Mononuclear cell (primary cell): ENCODE measurements around the gene FCGBP. TPM values are rescaled to one million over a fixed set of nuclear protein-coding genes. Genes with fewer than 3 reads are reported as not detected.
"Not testable (repeated sequence)": the region's sequence is repeated elsewhere in the genome, so short reads cannot be mapped to it uniquely, and the experiment has no call there.

Source experiments
- H3K27me3 ChIP-seq: 2 replicates; pipeline ENCODE4 v1.6.0; 2011; ENCODE audit warnings: low read length, control low read depth; ENCODE audit not compliant: insufficient read depth
- H3K4me1 ChIP-seq: 2 replicates; pipeline ENCODE4 v1.5.1; 2011; ENCODE audit warnings: mild to moderate bottlenecking, low read length, control low read depth; ENCODE audit not compliant: insufficient read depth
- H3K4me3 ChIP-seq: 2 replicates; pipeline ENCODE4 v1.5.1; 2011; ENCODE audit warnings: mild to moderate bottlenecking, low read length, moderate library complexity
- H3K9me3 ChIP-seq: 2 replicates; pipeline ENCODE4 v1.5.1; 2011; ENCODE audit warnings: low read depth, mild to moderate bottlenecking, control low read depth, low read length
- total RNA-seq: library from RNA; depleted of rRNA; stranded (reverse); fragments of >200 nt; gene quantifications from one replicate; pipeline ENCODE4 v1.2.3, GENCODE V29; 2012

FCGBP gene
- total RNA-seq, 1 donor = 4.7 TPM

DNA sequence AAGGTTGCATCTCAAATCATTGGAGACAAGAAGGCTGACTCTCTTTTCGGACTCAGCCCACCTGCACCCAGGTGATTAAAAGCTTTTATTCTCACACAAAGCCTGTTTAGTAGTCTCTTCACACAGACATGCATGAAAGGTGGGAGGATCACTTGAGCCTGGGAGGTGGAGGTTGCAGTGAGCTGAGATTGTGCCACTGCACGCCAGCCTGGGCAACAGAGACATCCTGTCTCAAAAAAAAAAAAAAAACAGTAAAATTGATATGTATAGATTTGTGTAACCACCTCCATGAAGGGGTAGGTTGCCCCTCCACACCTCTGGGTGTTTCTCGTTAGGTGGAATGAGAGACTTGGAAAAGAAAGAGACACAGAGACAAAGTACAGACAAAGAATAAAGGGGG is 24.5 kb upstream of the FCGBP start:
- H3K27me3 ChIP-seq = peaks cover 50% of the 10 kb centered on the region
- H3K4me1 ChIP-seq = peaks cover 16% of the 10 kb centered on the region
- not testable (repeated sequence) for H3K4me3 ChIP-seq, H3K9me3 ChIP-seq

DNA sequence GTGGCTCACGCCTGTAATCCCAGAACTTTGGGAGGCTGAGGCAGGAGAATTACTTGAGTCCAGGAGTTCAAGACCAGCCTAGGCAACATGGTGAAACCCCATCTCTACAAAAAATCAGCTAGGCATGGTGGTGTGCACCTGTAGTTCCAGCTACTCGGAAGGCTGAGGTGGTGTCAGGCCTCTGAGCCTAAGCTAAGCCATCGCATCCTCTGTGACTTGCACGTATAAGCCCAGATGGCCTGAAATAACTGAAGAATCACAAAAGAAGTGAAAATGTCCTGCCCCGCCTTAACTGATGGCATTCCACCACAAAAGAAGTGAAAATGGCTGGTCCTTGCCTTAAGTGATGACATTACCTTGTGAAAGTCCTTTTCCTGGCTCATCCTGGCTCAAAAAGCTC is 23.5 kb upstream of the FCGBP start:
- not testable (repeated sequence) for H3K9me3 ChIP-seq, H3K4me3 ChIP-seq
- peaks cover 22% of the 10 kb centered on the region for H3K4me1 ChIP-seq
- H3K27me3 ChIP-seq = peaks cover 40% of the 10 kb centered on the region

DNA sequence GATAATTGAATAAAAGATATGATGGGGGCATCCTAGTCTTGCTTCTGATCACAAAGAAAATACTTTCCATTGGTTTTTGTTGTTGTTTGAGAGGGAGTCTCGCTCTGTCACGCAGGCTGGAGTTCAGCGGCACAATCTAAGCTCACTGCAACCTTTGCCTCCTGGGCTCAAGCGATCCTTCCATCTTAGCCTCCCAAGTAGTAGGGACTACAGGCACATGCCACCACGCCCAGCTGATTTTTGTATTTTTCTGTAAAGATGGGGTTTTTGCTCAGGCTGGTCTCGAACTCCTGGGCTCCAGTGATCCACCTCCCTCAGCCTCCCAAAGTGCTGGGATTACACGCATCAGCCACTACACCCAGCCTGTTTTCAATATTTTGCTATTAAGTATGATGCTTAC is 19.5 kb upstream of the FCGBP start:
- peaks cover 48% of the 10 kb centered on the region for H3K27me3 ChIP-seq
- no peak overlapping the region for H3K4me3 ChIP-seq
- no peaks in the 10 kb centered on the region for H3K9me3 ChIP-seq
- H3K4me1 ChIP-seq = peaks cover 57% of the 10 kb centered on the region

DNA sequence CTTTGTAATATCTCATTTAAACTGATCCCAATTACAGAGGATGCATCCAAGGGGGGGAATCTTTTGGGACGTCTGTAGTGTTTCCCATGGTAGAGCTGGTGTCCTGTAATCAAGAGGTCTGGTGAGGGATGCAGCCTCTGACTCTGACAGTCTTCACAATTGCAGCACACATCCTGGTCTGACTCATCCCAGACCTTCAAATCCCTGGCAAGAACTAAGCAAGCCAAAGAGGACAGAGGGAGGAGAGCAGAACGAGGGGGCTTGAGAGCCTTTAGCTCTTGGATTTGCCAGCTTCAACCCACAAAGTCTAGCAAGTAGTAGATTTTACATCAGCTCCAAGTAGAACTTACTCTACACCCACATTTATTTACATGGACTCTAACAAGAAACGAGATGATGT is 17.3 kb upstream of the FCGBP start:
- Histone ChIP-seq H3K9me3 (no peaks in the 10 kb centered on the region), H3K27me3 (peaks cover 63% of the 10 kb centered on the region), H3K4me1 (peaks cover 76% of the 10 kb centered on the region), H3K4me3 (no peak overlapping the region)

DNA sequence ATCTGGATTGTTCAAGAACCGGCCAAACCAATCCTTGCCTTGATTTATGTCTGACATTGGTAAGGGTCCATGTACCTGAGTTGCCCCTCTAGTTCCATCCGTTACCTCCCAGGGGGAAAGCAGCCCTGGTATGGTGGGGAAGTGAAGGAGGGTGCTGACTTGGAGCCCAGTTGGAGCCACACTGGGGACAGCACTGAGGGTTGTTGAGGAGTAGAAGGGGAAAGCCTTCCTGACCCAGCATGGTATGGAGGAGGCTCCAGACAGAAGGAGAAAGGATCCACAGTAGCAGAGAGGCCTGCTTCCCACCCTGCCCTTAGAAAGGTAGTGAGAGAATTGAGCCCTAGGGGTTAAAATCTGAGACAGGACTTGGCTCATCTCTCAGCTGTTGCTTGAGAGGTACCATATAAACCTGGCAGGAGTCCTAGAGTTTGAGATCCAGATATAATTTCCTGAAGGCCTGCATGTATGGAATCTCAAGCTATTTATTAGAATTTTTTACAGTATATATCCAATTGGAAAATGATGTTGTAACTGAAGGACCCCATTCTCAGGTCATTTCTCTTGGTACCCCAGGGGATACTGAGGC is 16.7 kb upstream of the FCGBP start:
- Histone ChIP-seq H3K9me3 (no peaks in the 10 kb centered on the region), H3K4me1 (peaks cover 81% of the 10 kb centered on the region), H3K27me3 (peaks cover 65% of the 10 kb centered on the region), H3K4me3 (no peak overlapping the region)

DNA sequence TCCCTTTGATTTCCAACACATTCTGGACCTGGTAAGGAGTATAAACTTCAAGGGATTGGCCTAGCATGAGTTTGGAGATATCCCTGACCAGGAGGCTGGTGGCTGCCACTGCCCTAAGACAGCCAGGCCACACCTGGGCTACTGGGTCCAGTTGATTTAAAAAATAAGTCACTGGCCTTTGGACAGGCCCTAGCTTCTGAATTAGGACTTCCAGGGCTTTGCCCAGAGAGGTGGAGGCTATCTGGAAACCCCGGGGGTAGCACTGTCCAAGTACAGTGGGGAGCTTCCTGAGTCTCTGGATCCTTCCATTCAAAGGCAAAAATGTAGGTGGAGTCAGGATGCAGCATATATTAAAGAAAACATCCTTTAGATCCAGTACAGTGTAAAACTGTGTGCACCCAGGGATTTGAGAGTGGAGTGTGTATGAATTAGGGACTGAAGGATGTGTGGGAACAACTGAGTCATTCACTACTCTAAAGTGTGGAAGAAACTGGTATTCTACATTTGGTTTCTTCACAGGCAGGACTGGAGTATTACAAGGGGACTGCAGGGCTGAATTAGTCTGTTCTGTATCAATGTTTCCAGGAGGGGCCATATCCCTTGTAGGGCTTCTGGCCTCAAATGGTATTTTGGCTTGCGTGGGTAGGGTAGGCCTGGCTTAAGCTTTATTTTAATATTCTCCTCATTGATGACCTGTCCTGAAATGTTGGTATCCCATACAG is 14.8 kb upstream of the FCGBP start:
- Histone ChIP-seq H3K9me3 (no peaks in the 10 kb centered on the region), H3K27me3 (peaks cover 62% of the 10 kb centered on the region), H3K4me1 (peaks cover 93% of the 10 kb centered on the region), H3K4me3 (no peak overlapping the region)

DNA sequence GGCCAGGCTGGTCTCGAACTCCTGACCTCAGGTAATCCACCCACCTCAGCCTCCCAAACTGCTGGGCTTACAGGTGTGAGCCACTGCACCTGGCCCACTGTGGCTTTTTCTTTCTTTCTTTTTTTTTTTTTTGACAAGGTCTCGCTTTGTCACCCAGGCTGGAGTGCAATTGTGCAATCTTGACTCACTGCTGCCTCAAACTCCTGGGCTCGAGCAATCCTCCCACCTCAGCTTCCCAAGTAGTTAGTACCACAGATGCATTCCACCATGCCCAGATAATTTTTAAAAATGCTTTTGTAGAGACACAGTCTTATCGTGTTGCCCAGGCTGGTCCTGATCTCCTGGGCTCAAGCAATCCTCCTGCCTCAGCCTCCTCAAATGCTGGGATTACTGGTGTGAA is 12.1 kb upstream of the FCGBP start:
- no peak overlapping the region for H3K4me3 ChIP-seq
- H3K27me3 ChIP-seq = peaks cover 60% of the 10 kb centered on the region
- no peaks in the 10 kb centered on the region for H3K9me3 ChIP-seq
- H3K4me1 ChIP-seq = peaks cover 93% of the 10 kb centered on the region

DNA sequence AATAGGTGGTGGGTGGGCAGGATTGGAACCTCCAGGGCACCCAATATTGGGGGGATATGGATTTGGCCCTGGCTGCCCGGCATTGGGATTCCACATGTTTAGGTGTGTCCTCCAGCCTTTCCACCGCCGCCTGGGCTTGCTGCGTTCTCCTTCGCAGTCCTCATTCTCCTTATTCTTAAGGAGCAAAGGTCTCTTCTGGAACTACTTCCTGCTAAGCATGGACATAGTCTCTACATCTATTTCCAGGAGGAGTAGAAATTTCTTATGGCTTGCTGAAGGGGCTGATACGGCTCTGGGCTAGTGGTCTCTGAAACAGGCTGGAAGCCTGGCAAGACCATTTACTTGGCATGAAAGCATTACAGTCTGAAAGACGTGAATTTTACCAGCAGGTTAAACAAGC is 9.2 kb upstream of the FCGBP start:
- Histone ChIP-seq H3K4me3 (no peak overlapping the region), H3K4me1 (peaks cover 81% of the 10 kb centered on the region), H3K27me3 (peaks cover 53% of the 10 kb centered on the region), H3K9me3 (peaks cover 7% of the 10 kb centered on the region)

DNA sequence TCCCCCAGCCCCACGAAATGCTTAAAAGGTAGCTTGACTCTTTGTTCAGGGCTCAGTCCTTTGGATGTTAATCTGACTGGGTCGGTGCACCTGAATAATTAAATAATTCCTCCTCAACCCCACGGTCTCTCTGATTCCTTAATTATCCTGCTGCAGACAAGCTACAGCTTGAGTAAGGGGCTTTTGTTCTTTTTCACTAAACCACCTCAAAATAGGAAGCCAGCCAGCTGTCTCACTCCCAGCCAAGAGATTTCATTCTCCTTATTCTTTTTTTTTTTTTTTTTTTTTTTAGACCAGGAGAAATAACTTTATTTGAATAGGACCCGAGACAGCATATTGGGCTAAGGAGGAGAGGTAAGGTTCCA is 7.9 kb upstream of the FCGBP start:
- Histone ChIP-seq H3K9me3 (peaks cover 7% of the 10 kb centered on the region), H3K27me3 (peaks cover 42% of the 10 kb centered on the region), H3K4me3 (no peak overlapping the region), H3K4me1 (peaks cover 75% of the 10 kb centered on the region)

DNA sequence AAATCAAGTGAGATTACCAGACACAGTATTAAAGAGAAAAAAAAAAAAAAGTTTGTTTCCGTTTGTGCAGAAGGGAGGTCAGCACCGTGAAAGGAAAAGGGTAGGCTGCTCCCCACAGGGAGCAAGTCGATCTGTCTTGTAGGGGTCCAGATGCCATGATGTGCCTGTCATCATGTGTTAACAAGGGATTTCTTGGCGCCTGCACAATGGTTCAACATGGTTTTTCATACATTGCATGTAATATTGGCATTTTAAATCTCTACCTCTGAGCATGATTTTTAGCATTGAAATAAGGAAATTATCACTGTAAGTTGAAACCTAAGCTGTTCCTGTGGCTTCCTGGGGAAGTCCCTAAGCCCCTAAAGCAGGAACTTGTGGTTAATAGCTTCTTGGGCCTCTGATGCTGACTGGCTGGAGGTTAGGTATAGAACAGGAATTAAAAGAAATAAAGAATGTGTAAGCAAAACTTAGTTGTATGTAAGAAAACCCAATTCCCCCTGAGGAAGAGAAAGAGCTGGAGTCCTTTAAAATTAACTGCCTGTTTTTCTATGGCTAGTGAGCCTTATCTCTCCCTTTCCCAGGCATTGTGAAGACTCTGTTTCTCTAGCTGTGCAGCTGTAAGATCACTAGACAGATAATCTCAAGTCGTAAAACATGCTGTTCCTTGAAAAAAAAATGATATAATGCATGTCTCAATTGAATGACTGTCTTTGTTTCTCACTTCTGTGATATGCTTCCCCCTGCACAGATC is 7.4 kb upstream of the FCGBP start:
- no peak overlapping the region for H3K4me3 ChIP-seq
- peaks cover 76% of the 10 kb centered on the region for H3K4me1 ChIP-seq
- peaks cover 44% of the 10 kb centered on the region for H3K27me3 ChIP-seq
- peaks cover 7% of the 10 kb centered on the region for H3K9me3 ChIP-seq

DNA sequence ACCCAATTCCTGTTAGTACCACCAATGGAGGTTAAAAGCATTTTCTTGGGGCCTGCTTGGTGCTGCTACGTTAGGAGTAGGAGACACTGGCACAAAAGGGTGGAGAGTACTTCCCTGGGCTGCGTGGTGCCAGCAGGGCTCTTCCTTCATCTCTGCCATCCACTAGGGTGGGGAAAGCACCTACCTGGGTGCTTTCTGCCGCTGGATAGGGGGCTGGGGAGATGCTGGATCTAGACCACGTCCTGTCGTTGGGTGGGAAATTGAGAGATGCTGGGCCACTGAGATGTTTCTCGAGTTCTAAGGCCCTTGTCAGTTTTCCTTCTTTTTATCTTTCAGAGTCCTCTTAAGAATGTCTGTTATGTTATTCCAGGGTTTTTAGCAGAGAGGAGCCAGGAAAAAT is 6.7 kb upstream of the FCGBP start:
- peaks cover 76% of the 10 kb centered on the region for H3K4me1 ChIP-seq
- H3K9me3 ChIP-seq = peaks cover 7% of the 10 kb centered on the region
- peaks cover 45% of the 10 kb centered on the region for H3K27me3 ChIP-seq
- no peak overlapping the region for H3K4me3 ChIP-seq

DNA sequence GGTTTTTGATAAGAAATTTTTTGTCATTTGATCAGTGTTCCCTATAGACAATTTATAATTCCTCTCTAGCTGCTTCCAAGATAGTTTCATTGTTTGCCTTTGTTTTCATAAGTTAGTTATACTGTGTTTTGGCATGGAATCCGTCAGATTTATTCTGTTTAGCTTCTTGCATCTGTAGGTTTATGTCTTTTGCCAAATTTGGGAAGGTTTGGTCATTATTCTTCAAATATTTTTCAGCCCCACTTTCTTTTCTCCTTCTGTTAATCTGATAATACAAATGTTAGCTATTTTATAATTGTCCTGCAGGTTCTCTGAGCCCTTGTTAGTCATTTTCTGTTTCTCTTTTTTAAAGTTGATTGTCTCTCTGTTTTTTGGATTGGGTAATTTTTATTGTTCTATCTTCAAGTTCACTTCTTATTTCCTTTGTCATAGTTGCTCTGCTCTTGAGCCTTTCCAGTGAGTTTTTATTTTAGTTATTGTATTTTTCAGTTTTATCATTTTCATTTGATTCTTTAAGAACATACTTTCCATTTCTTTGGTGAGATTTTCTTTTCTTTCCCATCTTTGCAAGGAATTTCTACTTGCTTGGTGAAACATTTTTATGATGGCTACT is 5.9 kb upstream of the FCGBP start:
- H3K27me3 ChIP-seq = peaks cover 49% of the 10 kb centered on the region
- peaks cover 7% of the 10 kb centered on the region for H3K9me3 ChIP-seq
- peaks cover 80% of the 10 kb centered on the region for H3K4me1 ChIP-seq
- H3K4me3 ChIP-seq = no peak overlapping the region

DNA sequence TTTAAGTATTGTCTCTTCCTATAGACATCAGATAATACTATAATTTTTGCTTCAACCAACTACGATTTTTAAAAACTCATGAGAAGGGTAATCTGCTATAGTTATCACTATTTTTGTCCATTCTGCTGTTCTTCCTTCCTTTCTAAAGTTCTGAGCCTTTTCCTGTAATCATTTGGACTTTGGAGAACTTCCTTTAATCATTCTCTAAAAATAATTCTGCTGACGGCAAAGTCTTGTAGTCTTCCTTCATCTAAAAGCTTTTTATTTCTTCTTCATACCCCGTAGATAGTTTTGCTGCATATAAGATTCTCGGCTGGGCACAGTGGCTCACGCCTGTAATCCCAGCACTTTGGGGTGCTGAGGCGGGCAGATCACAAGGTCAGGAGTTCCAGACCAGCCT is 5.1 kb upstream of the FCGBP start:
- peaks cover 7% of the 10 kb centered on the region for H3K9me3 ChIP-seq
- peaks cover 46% of the 10 kb centered on the region for H3K27me3 ChIP-seq
- H3K4me1 ChIP-seq = peaks cover 80% of the 10 kb centered on the region
- no peak overlapping the region for H3K4me3 ChIP-seq

DNA sequence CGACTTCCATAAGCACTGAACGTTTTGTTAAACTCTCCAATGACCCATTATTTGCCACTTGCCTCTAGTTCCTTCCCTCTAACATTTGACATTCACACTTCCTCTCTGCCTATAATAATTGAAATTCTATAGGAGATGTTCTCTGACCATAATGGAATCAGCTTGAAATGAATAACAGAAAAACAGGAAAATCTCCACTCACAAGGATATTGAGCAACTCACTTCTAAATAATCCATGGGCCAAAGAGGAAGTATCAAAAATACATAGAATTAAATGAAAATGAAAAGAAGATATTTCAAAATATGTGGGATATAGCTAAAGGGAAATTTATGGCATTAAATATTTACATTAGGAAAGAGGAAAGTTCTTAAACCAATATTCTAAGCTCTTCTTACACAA is 3.4 kb upstream of the FCGBP start:
- H3K4me3 ChIP-seq = no peak overlapping the region
- peaks cover 53% of the 10 kb centered on the region for H3K27me3 ChIP-seq
- peaks cover 68% of the 10 kb centered on the region for H3K4me1 ChIP-seq
- H3K9me3 ChIP-seq = peaks cover 7% of the 10 kb centered on the region

DNA sequence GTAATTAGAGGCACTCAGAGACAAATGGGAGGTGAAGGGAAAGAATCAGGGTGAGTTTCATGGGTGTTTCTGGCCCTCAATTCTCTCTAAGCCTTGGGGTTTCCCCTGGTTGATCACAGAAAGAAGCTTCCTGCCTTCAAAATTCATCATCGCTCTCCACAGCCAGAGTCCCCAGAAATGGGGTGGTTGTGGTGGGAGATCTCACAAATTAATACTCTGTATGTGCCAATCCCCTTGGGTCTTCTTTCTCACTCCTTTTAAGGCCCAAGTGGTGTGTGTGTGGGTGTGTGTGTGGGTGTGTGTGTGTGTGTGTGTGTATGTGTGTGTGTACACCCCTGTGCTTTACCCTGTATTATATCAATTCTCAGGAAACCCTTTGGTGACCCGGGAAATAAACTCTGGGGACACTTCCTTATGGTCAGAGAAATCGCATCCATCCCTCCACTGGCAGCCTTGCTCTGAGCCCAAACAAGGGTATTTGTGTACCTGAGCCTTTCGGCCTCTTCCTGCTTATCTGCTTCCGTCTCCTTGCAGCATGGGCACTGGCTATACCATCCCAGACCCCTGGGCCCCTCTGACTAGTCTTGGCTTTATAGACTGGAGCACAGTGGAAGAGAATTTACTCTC is 2.8 kb upstream of the FCGBP start:
- Histone ChIP-seq H3K27me3 (peaks cover 55% of the 10 kb centered on the region), H3K4me1 (peaks cover 62% of the 10 kb centered on the region), H3K9me3 (peaks cover 7% of the 10 kb centered on the region), H3K4me3 (no peak overlapping the region)
